Cardiac muscle cell (in vitro differentiated cells and primary cell): ENCODE results near the gene PTPRF. TPM values are rescaled to one million over a fixed set of nuclear protein-coding genes. Genes with fewer than 3 reads are reported as not detected.

ENCODE experiments used
- DNase-seq, 2 donors: peaks; one replicate each; pipeline versions ENCODE4 v3.0.0 to v3.0.0-alpha.2; 2010 to 2017; ENCODE audit warnings: low read depth in 1 of 2, low spot score in 1 of 2
- H3K27ac ChIP-seq: fragments of 200-600 bp; sonication (generic); 2 replicates; pipeline ENCODE4 v1.5.1; 2016
- H3K27me3 ChIP-seq: fragments of 200-600 bp; sonication (generic); 2 replicates; pipeline ENCODE4 v1.6.0; 2016; ENCODE audit warnings: control low read depth
- H3K36me3 ChIP-seq: fragments of 200-600 bp; sonication (generic); 2 replicates; pipeline ENCODE4 v1.5.1; 2016; ENCODE audit warnings: control low read depth
- H3K4me1 ChIP-seq: fragments of 200-600 bp; sonication (generic); 2 replicates; pipeline ENCODE4 v1.8.1; 2017; ENCODE audit warnings: low read depth, mild to moderate bottlenecking, mixed run types
- H3K4me3 ChIP-seq: fragments of 200-600 bp; sonication (generic); 2 replicates; pipeline ENCODE4 v1.5.1; 2016; ENCODE audit warnings: mild to moderate bottlenecking
- H3K9me3 ChIP-seq: fragments of 200-600 bp; sonication (generic); 2 replicates; pipeline ENCODE4 v1.5.1; 2017; ENCODE audit warnings: low read depth, mild to moderate bottlenecking, control low read depth
- polyA plus RNA-seq: library from polyadenylated mRNA; unstranded; fragments of >200 nt; fragmentation: Nextera tagmentation; extraction: Ambion mirVana; gene quantifications from 2 replicates; pipeline ENCODE4 v1.2.1, GENCODE V29; 2016
- total RNA-seq: library from RNA; depleted of rRNA; stranded (reverse); fragments of >200 nt; gene quantifications from 2 replicates; pipeline ENCODE4 v1.2.3, GENCODE V29; 2016
- TF ChIP-seq, protein P1 (sequence below): IDR thresholded peaks from 2 replicates; pipeline ENCODE4 v1.5.1; 2012; ENCODE audit warnings: low read depth, mild to moderate bottlenecking, low read length

The PTPRF gene
- total and polyA plus RNA-seq, 2 experiments from 2014 or later = 44.1 to 72.8 TPM

DNA sequence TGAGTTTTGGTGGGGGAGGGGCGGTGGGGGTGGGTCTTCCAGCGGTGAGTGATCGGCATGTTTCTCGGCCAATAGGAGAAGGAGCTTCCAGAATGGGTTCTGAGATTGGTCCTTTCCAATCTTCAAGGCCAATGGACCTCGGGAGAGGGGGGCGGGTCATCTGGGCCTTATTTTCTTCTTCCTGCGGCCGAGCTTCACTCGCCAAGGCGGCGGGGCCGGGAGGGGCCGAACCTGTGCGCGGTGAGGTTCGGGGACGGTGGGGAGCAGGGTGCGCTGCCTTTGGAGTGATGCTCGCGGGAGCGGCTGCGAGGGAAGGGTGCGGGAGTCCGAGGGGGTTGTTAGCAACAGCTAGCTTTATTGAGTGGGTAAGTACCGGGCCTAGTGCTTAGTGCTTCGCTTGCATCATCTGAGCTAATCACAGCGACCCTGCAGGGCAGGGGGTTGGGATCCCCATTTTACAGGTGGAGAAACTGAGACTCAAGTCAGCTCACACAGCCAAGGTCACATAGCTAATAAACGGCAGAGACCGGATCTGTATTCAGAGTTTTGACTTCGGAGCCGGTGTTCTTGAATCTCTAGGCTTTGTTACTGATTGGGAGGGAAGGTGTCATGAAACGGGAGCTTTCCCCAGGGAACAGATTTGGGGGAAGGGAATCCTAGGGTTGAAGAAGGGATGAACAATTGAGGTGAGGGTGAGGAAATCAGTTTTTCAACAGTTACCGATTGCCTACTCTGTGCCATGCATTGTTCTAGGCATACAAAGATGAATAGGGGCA is 119.8 kb downstream of the PTPRF start:
- Histone ChIP-seq H3K36me3 (peaks cover 15% of the 10 kb centered on the region), H3K4me3 (peak overlapping the region; percentile 82), H3K27ac (peak overlapping the region; percentile 94), H3K9me3 (no peaks in the 10 kb centered on the region), H3K27me3 (no peaks in the 10 kb centered on the region), H3K4me1 (peaks cover 14% of the 10 kb centered on the region)
- DNase-seq = peak; percentile 98 to 99
- TF ChIP-seq, protein P1, sequence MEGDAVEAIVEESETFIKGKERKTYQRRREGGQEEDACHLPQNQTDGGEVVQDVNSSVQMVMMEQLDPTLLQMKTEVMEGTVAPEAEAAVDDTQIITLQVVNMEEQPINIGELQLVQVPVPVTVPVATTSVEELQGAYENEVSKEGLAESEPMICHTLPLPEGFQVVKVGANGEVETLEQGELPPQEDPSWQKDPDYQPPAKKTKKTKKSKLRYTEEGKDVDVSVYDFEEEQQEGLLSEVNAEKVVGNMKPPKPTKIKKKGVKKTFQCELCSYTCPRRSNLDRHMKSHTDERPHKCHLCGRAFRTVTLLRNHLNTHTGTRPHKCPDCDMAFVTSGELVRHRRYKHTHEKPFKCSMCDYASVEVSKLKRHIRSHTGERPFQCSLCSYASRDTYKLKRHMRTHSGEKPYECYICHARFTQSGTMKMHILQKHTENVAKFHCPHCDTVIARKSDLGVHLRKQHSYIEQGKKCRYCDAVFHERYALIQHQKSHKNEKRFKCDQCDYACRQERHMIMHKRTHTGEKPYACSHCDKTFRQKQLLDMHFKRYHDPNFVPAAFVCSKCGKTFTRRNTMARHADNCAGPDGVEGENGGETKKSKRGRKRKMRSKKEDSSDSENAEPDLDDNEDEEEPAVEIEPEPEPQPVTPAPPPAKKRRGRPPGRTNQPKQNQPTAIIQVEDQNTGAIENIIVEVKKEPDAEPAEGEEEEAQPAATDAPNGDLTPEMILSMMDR = no peak

DNA sequence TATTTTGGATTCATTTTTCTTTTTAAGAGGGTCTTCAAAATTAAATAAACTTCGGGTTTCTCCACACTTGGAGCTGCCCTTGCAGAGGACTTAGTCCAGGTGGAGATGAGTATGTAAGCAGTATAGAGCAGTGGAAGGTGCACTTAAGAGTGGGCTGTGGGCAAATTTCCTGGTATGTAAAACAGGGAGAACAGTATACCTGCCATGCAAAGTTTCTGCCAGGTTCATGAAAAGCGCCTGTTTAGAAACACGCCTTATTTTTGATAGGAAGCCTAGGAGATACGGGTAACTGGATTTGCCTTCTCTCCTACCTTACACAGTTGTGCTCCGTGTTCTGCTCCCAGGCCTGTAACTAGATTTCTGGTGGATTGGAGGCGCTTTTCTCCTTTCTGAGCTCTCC is 120.5 kb downstream of the PTPRF start:
- Histone ChIP-seq H3K27ac (no peak overlapping the region), H3K36me3 (peaks cover 19% of the 10 kb centered on the region), H3K4me1 (peaks cover 14% of the 10 kb centered on the region), H3K9me3 (no peaks in the 10 kb centered on the region), H3K4me3 (peak overlapping the region; percentile 82), H3K27me3 (no peaks in the 10 kb centered on the region)
- DNase-seq = no peak
- TF ChIP-seq, protein P1 = no peak

DNA sequence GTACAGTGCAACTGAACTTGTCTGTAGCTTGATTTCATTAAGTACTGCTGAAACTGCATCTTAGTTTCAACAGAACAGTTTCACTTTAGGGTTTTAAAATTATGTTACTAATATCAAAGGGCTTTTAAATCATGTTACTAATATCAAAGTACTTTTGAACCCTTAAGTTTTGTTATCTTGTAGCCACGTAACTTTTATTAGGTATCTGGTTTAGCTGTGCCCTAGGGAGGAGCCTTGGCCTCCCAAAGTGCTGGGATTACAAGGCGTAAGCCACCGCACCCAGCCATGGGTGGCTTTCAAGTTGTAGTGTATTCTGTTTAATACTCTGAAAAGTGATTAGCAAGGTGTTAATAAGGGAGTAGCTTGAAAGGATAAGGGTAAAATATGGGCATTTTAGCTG is 121.2 kb downstream of the PTPRF start:
- H3K9me3 ChIP-seq = no peaks in the 10 kb centered on the region
- H3K27me3 ChIP-seq = no peaks in the 10 kb centered on the region
- H3K4me1 ChIP-seq = peaks cover 14% of the 10 kb centered on the region
- no peak overlapping the region for H3K4me3 ChIP-seq
- DNase-seq = no peak
- no peak overlapping the region for H3K27ac ChIP-seq
- TF ChIP-seq, protein P1 = no peak
- peaks cover 19% of the 10 kb centered on the region for H3K36me3 ChIP-seq

DNA sequence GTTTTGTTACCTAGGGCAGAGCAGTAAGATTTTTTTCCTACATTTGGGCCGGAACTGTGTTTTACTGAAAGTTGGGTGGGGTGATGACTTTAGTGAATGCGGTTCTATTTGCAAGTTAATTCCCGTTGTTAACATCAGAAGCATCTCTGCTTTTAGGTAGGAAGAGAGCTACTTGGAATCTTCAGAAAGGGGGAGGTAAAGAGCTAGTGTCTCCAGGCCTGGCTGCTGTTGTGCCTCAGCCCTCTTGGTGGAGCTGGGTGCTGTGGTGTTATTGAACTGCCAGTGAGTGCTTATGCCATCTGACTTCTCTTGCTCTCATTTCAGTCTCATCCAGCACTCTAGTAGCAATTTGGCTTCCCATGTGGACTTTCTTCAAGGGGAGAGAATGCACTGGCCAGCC is 122.7 kb downstream of the PTPRF start:
- no peaks in the 10 kb centered on the region for H3K9me3 ChIP-seq
- peaks cover 14% of the 10 kb centered on the region for H3K4me1 ChIP-seq
- DNase-seq = peak in 1 of 2 donors; percentile 47
- no peaks in the 10 kb centered on the region for H3K27me3 ChIP-seq
- no peak overlapping the region for H3K4me3 ChIP-seq
- peaks cover 27% of the 10 kb centered on the region for H3K36me3 ChIP-seq
- TF ChIP-seq, protein P1 = peak; percentile 42
- H3K27ac ChIP-seq = peak overlapping the region; percentile 46

DNA sequence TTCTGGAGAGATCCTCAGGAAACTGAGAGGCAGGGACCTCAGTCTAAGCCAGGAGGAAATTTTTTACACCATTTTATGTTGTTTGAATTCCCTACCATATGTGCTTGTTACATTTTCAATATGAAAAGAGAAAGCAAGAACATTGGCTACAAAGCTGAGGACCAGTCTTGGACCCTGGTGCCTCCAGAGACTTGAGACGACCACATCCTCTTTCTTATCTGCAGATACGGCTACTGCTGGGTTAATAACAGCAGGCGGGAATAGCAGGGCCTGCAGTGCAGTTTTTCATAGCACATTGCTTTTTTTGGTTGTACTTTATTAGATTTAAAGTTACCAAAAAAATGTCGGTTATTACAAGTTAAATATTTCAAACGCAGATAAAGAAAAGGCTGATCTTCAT is 123.2 kb downstream of the PTPRF start:
- no peak overlapping the region for H3K27ac ChIP-seq
- H3K9me3 ChIP-seq = no peaks in the 10 kb centered on the region
- TF ChIP-seq, protein P1 = no peak
- peaks cover 31% of the 10 kb centered on the region for H3K36me3 ChIP-seq
- no peak overlapping the region for H3K4me3 ChIP-seq
- no peaks in the 10 kb centered on the region for H3K27me3 ChIP-seq
- DNase-seq = peak in 1 of 2 donors; percentile 32
- H3K4me1 ChIP-seq = peaks cover 14% of the 10 kb centered on the region
